Vagina (tissue), 2 donors: Measurements from ENCODE around the gene B4GALT1. TPM values are rescaled to one million over a fixed set of nuclear protein-coding genes. Genes with fewer than 3 reads are reported as not detected.

Source experiments
- DNase-seq, 2 donors: peaks; one replicate each; pipeline ENCODE4 v3.0.0-alpha.2; 2017; ENCODE audit errors: extremely low spot score in 2 of 2
- H3K27ac ChIP-seq: fragments of 200-600 bp; sonication (generic); one replicate; pipeline ENCODE4 v1.5.1; 2019
- H3K27me3 ChIP-seq: fragments of 200-600 bp; sonication (generic); one replicate; pipeline ENCODE4 v1.5.1; 2019
- H3K36me3 ChIP-seq, 2 donors: fragments of 200-600 bp; sonication (generic); one replicate each; pipeline ENCODE4 v1.5.1; 2017 to 2019
- H3K4me1 ChIP-seq: fragments of 200-600 bp; sonication (generic); one replicate; pipeline ENCODE4 v1.5.1; 2019
- H3K4me3 ChIP-seq, 2 donors: fragments of 200-600 bp; sonication (generic); 1 replicate in 1 of 2; 2 replicates in 1 of 2; pipeline ENCODE4 v1.5.1; 2016 to 2019
- H3K9me3 ChIP-seq: fragments of 200-600 bp; sonication (generic); one replicate; pipeline ENCODE4 v1.5.1; 2019
- CTCF ChIP-seq, 3 experiments: fragments of 450-650 bp in 2 of 3; fragments of 200-600 bp in 1 of 3; sonication (generic) in 1 of 3; IDR thresholded peaks; one replicate each; pipeline ENCODE4 v1.5.1; 2017 to 2019; ENCODE audit warnings: antibody characterized with exemption in 3 of 3, mild to moderate bottlenecking in 2 of 3, moderate library complexity in 2 of 3
- POLR2A ChIP-seq, 2 donors: fragments of 450-650 bp; IDR thresholded peaks; one replicate each; pipeline ENCODE4 v1.6.1; 2017; ENCODE audit warnings: antibody characterized with exemption in 2 of 2, mild to moderate bottlenecking in 2 of 2, moderate library complexity in 2 of 2
- POLR2AphosphoS5 ChIP-seq, 2 donors: sonication (generic); formaldehyde crosslinking; IDR thresholded peaks; one replicate each; pipeline ENCODE4 v1.9.0; 2017; ENCODE audit warnings: antibody characterized with exemption in 2 of 2, mild to moderate bottlenecking in 2 of 2, low read depth in 1 of 2; ENCODE audit not compliant: insufficient read depth in 1 of 2
- intact Hi-C: fragments of 100-400 bp; cut with DNase I; formaldehyde crosslinking; loops from one replicate; pipeline ENCODE4 v1.15.1; 2023
- total RNA-seq: library from RNA; depleted of rRNA; stranded (reverse); fragments of >200 nt; gene quantifications from one replicate; pipeline ENCODE4 v1.2.3, GENCODE V29; 2016

The B4GALT1 gene
- total RNA-seq, 1 donor from 2014 or later, result 85.2 TPM

DNA sequence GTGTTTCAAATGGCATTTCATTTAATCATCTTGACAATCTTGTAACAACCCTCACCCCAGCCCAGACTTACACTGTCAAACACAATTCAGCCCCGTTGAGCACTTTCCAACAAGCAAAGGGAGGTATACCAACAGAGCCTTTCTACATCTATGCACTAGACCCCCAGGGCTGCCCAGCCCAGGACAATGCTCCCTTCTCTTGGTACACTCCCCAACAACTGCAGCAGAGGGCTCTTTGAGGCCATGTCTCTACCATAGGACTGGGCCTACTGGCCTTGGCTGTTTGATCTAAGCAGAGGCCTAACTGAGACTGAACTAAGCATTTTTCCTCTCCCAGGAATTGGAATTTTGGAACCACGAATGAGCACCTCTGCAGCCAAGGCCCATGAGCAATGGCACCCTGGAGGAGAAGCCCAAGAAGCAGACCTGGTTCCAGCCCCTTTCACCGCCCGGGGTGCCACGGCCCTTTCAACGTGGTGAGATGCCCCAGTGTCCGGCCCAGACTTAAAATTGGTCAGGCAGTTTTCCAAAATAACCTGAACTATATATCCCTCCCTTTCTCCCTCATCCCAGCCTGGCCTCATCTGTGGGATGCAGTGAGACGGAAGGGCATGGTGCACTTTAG lies 43.6 kb downstream of the B4GALT1 start:
- no peak for DNase-seq
- peaks cover 12% of the 10 kb centered on the region for H3K4me1 ChIP-seq
- H3K27me3 ChIP-seq, result no peaks in the 10 kb centered on the region
- H3K27ac ChIP-seq, result no peak overlapping the region
- no peak overlapping the region for H3K4me3 ChIP-seq
- intact Hi-C loops, result no loop called here
- H3K9me3 ChIP-seq, result no peaks in the 10 kb centered on the region
- TF ChIP-seq POLR2A (IDR thresholded peaks at IDR 0.05) (no peak), POLR2AphosphoS5 (IDR thresholded peaks at IDR 0.05; ENCODE audit: insufficient read depth in 1 of 2, low read depth in 1 of 2) (no peak), CTCF (IDR thresholded peaks at IDR 0.05) (no peak)
- H3K36me3 ChIP-seq, result peaks cover 0 to 23% of the 10 kb centered on the region in 2 donors

DNA sequence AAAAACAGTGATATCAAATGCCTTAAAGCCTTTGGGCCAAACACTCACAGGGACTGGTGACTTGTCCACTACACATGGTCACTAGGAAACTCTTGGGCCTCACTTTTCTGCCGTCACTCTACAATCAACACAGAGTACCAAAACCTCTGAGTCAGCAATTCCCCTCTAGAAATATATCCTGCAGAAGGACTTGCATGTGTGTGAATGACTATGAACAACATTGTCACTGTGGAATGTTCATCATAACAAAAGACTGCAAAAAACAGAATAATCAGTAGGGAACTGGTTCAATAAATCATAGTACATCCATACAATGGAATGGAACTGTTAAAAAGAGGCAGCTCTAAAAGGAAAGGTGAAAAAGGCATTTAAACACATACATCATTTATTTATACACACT lies 46.5 kb downstream of the B4GALT1 start:
- peaks cover 0 to 7% of the 10 kb centered on the region in 2 donors for H3K36me3 ChIP-seq
- no peak for TF ChIP-seq CTCF (IDR thresholded peaks at IDR 0.05)
- no peak for TF ChIP-seq POLR2A (IDR thresholded peaks at IDR 0.05)
- TF ChIP-seq POLR2AphosphoS5 (IDR thresholded peaks at IDR 0.05; ENCODE audit: insufficient read depth in 1 of 2, low read depth in 1 of 2), result no peak
- H3K9me3 ChIP-seq, result no peaks in the 10 kb centered on the region
- H3K4me3 ChIP-seq, result no peak overlapping the region
- H3K27ac ChIP-seq, result no peak overlapping the region
- no peak for DNase-seq
- intact Hi-C loops, result no loop called here
- H3K4me1 ChIP-seq, result peaks cover 23% of the 10 kb centered on the region
- no peaks in the 10 kb centered on the region for H3K27me3 ChIP-seq

DNA sequence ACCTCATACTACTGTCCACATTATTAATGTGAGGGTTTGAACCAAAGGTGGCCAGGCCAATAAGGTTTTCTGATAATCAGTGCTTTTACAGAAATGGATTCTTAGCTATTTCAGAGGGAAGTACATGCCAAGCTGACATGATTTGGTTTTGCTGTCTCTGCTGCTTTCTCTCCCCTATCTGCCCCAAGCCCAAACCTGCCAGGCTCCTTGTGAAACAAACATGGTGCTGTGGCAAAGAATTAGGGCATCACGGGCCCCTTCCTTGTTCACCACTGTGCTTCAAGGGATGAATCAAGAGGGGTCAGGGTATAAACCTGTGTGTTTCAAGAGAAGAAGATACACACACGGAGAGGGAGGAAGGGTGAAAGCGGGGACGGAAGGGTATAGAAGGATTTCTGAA lies 49.3 kb downstream of the B4GALT1 start:
- DNase-seq, result no peak
- TF ChIP-seq POLR2A (IDR thresholded peaks at IDR 0.05), result no peak
- no peak for TF ChIP-seq CTCF (IDR thresholded peaks at IDR 0.05)
- TF ChIP-seq POLR2AphosphoS5 (IDR thresholded peaks at IDR 0.05; ENCODE audit: insufficient read depth in 1 of 2, low read depth in 1 of 2), result no peak
- Histone ChIP-seq H3K27ac (no peak overlapping the region), H3K4me1 (peaks cover 19% of the 10 kb centered on the region), H3K27me3 (no peaks in the 10 kb centered on the region), H3K36me3 (peaks cover 0 to 25% of the 10 kb centered on the region in 2 donors), H3K4me3 (no peak overlapping the region), H3K9me3 (no peaks in the 10 kb centered on the region)
- intact Hi-C loops, result no loop called here

GRCh38 chr9:33117306-33117705 lies 49.8 kb downstream of the B4GALT1 start:
- Histone ChIP-seq H3K4me1 (peaks cover 19% of the 10 kb centered on the region), H3K9me3 (no peaks in the 10 kb centered on the region), H3K27me3 (no peaks in the 10 kb centered on the region), H3K4me3 (no peak overlapping the region), H3K36me3 (peaks cover 0 to 28% of the 10 kb centered on the region in 2 donors), H3K27ac (peak overlapping the region; percentile 24)
- DNase-seq, result no peak
- intact Hi-C loops, result no loop called here
- no peak for TF ChIP-seq CTCF (IDR thresholded peaks at IDR 0.05)

GRCh38 chr9:33116860-33117259 lies 50.3 kb downstream of the B4GALT1 start:
- intact Hi-C loops, result no loop called here
- H3K36me3 ChIP-seq, result peaks cover 0 to 33% of the 10 kb centered on the region in 2 donors
- no peak overlapping the region for H3K4me3 ChIP-seq
- TF ChIP-seq CTCF (IDR thresholded peaks at IDR 0.05) (no peak), POLR2A (IDR thresholded peaks at IDR 0.05) (no peak), POLR2AphosphoS5 (IDR thresholded peaks at IDR 0.05; ENCODE audit: insufficient read depth in 1 of 2, low read depth in 1 of 2) (no peak)
- peak overlapping the region; percentile 24 for H3K27ac ChIP-seq
- no peaks in the 10 kb centered on the region for H3K27me3 ChIP-seq
- no peak for DNase-seq
- H3K9me3 ChIP-seq, result no peaks in the 10 kb centered on the region
- H3K4me1 ChIP-seq, result peaks cover 19% of the 10 kb centered on the region
